NT2/D1 (cell line): ENCODE measurements around the gene COL18A1.

Experiments
- SUZ12 ChIP-seq: IDR thresholded peaks from 2 replicates; pipeline ENCODE4 v1.6.1; 2011; ENCODE audit not compliant: insufficient read length, insufficient read depth; ENCODE audit errors: extremely low read depth
- ZNF274 ChIP-seq: IDR thresholded peaks from 2 replicates; pipeline ENCODE4 v1.6.1; 2011; ENCODE audit warnings: mild to moderate bottlenecking, low read depth, low read length

- no peak for TF ChIP-seq ZNF274
- TF ChIP-seq SUZ12 = no peak
Observed at GRCh38 chr21:45458281-45459170, 53.6 kb downstream of the COL18A1 start.
